GM21360 (cell line): ENCODE measurements around the gene NPAS3.

Experiments
- ATAC-seq: cut with Tn5 transposase; IDR thresholded peaks from one replicate; pipeline ENCODE4 v1.9.1; 2021; ENCODE audit warnings: mild to moderate bottlenecking, moderate library complexity; ENCODE audit not compliant: unreplicated experiment

The NPAS3 gene

GRCh38 chr14:33657476-33657875 is 718.8 kb downstream of the NPAS3 start:
- ATAC-seq: no peak

- no peak for ATAC-seq
Observed at GRCh38 chr14:33660248-33660647, 721.6 kb downstream of the NPAS3 start.

DNA sequence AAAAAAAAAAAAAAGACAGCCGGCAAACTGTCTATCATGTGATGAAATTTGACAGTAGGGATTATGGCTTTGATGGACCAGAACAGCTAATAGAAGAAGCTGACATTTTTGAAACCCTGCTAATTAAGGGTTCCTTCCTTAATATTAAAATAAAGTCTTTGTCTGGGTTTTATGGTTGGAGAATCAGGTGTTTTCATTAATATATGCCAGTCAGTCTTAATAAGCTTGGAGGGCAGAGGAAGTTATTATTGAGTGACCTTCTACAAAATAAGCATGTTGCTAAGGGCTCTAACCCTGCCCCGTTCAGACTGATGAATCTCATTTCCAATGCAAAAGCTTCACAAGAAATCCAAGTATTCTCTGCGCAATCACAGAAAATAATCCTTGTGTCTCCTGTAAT is 722.4 kb downstream of the NPAS3 start:
- ATAC-seq: no peak

DNA sequence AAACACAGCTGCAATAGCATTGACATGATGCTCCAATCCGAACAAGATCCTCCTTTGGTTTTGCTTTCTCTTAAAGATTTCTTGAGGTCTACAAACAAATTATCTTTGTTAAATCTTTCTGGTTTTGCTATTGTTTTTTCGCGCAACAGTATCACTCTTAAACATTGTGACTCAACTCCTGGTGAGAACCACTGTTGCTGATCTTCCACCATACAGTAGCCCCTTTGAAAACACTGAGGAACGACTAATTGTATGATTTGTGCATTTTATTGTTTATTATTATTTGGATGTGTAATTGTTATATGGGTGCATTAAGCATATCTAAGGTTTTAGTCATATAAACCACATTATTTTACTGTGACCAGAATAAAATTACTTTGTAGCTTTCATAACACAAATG is 729.4 kb downstream of the NPAS3 start:
- no peak for ATAC-seq

DNA sequence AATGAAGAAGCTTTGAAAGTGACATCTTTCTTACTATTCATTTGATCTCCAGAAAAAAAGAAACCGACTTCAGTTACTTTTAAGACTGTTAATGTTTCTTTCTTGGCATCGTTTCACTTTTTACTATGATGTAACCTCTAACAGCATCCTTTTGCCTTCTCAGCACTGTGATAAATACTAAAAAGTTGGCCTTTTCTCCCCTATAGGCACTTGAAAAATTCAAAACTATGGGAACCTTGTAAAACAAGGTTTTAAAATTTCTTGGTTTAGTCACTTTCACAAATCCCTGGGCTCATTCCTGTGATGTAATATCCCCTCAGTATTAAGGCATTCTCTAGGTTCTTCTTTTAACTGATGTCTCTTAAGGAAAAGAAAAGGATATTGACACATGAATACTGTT is 730.4 kb downstream of the NPAS3 start:
- no peak for ATAC-seq

DNA sequence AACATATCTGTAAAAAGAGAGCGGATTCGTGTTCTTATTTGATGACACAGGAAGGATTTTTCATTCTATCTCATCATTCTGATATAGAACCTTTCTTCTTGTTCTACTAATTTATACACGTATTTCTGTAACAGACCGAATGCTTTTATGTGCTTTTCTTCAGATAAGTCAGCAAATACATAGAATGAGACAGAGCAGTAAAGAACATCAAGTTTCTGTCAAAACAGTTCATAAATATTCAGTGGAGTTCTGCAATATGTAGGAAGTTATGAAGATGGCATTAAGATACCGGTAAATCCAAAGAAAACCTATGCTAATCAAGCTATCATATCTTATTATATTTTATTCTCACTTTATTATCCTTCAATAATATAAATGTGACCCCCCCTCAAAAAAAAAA is 731.6 kb downstream of the NPAS3 start:
- no peak for ATAC-seq

DNA sequence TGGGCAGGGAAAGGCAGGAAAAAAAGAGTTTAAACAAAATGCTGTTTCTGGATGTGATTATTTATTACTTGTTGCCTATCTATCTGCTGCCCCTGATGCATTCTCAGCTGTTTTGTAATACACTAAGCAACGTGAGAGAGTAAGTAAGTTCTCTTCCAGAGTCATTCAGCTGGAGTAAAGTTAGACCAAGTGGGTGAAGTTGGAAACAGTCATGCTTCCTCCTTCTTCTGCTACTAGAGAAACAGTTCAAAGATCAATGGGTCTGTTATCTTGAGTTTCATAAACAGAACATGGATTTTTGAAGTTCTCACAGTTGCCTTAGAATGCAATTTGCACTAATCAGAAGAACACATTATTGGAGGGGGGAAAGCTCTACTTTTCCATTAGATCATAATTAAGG is 732.9 kb downstream of the NPAS3 start:
- ATAC-seq: no peak

DNA sequence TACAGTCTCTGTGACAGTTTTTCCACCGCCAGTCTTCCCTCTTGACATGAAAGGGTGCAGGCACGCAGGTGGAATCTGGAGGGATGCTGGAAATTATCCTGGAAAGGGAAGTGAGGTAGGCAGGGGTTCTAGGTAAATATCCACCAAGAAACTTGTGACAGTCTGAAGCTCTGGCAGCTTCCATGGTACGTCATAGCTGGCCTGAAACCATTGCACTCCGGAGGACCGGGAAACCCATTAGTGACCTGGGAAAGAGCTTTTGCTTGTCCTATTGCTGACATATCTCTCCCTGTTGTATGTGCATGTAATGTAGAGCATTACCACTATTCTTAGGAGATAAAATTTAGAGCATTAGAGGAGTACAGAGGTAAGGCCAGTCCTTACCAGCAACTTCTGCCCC is 736.2 kb downstream of the NPAS3 start:
- no peak for ATAC-seq

DNA sequence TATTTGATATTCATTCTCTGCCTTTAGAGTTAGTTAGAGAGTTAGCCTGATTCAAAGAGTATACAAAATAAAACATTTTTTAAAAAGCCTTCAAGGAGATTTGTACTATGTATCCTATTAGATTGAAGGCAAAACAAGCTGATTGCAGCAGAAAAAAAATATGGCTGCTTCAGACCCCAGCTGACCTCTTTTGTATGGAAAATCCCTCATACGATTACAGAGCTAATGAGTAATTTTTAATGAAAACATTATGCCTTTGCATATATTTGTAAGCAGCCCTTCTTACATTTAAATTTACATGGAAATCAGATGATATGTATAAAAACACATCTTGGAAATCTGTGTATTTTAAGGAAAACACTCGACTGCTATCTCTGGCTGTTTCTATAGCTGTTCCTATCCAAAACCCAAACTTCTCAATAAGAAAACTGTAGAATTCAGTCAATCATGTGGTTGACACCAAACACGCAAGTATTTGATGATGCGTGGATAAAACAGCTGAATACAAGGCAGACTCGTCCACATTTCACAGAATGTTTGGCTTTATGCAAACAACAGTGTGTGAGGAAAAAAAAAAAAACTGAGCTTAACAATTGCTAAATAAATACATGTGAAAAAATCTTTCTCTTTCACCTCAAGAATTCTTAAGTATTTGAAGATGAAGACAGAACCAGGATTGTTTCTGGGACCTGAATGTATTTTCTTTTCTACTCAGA is 736.9 kb downstream of the NPAS3 start:
- ATAC-seq: no peak

DNA sequence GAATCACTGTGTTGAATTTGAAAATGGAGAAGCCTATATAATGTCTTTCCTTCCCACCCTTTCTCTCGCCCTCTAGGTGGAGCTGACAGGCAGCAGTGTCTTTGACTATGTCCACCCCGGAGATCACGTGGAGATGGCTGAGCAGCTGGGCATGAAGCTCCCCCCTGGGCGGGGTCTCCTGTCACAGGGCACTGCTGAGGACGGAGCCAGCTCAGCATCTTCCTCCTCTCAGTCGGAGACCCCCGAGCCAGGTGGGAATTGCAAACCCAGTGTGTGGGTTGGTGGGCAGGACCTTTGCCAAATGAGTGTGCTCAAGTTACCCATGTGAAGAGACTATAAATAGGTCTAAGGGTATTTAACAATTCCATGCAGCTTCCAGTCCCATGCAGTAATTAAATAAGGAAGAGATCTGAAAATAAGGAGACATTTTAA is 737.5 kb downstream of the NPAS3 start:
- no peak for ATAC-seq

DNA sequence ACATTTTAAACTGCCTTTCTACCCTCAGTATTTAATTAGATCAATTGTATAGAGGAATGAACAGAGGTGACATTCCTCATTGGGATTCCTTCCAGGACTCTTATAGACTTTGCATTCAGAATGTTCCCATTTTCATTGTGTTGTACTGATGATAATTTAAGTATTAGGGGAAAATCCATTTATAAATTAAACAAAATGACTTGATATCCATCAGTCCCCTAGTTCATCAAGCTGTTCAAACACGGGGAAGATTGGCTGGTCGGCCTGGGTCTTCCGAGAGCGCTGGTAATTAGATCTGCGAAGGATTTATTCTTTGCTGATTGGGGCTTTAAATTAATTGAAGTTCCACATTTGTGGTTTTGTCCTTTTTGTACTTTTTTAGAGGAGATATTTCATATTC is 738.2 kb downstream of the NPAS3 start:
- no peak for ATAC-seq

DNA sequence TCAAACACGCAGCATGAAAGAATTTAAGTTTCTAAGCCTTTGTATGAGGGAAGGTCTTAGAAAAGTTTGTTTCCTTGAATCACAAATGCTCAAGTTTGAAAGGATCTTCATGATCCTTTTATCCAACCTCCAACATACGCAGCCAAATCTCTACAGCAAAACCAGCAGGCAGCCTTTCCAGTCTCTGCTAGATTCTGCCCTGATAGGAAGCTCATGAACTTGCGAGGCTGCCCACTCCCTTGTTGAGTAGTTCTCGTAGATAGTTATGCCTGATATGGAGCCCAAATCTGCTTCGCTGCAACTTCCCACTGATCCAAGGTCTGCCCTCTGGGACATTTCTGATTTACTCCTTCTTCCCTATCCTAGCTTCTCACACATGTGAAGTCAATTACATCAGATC is 739.3 kb downstream of the NPAS3 start:
- ATAC-seq: no peak

GRCh38 chr14:33679025-33679424 is 740.3 kb downstream of the NPAS3 start:
- ATAC-seq: no peak

- no peak for ATAC-seq
Observed at GRCh38 chr14:33679461-33680225, 741.0 kb downstream of the NPAS3 start.

GRCh38 chr14:33680873-33681272 is 742.2 kb downstream of the NPAS3 start:
- ATAC-seq: no peak

GRCh38 chr14:33682760-33683159 is 744.1 kb downstream of the NPAS3 start:
- no peak for ATAC-seq

DNA sequence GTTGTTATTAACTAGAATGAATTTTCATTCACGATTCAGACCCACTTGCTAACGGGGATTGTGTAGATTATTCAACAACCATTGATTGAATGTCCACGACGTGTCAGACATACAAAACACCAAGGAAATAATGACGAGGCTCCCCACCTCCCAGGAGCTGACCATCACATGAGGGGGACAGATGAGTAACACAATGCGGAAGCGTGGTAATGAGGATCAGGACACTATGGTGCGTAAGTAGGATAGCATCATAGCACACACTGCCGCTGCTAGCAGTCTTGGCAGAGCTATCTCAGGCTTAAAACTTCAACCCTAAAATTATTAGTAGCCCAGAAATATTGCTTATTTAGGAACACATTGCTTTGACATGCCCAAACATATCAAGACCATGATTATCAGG is 746.3 kb downstream of the NPAS3 start:
- no peak for ATAC-seq

GRCh38 chr14:33685698-33686097 is 747.0 kb downstream of the NPAS3 start:
- ATAC-seq: no peak

- no peak for ATAC-seq
Observed at GRCh38 chr14:33686218-33686617, 747.5 kb downstream of the NPAS3 start.

GRCh38 chr14:33686856-33687255 is 748.2 kb downstream of the NPAS3 start:
- ATAC-seq: no peak

DNA sequence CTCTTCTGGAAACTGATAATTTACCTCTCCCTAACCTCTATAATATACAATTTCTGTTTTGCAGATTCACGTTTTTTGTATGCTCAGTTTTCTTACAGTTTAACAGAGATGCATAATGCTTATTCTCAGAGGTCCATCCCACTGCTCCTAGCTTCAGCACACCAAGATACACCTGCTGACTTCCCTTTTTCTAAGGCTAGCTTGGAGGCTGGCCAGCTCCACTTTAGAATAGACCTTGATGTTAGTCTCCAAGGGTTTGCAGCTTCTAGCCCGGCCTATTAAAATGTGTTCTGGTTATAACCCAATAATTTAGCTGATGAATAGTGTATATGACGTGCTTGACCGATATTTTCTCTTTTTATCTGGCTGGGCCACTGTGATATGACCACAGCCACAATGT is 751.0 kb downstream of the NPAS3 start:
- ATAC-seq: no peak

GRCh38 chr14:33691907-33692306 is 753.2 kb downstream of the NPAS3 start:
- ATAC-seq: no peak

- no peak for ATAC-seq
Observed at GRCh38 chr14:33692762-33693161, 754.1 kb downstream of the NPAS3 start.
